H9 (cell line): ENCODE measurements around the gene IL9. TPM values are rescaled to one million over a fixed set of nuclear protein-coding genes. Genes with fewer than 3 reads are reported as not detected.

Experiments used
- DNase-seq: peaks from one replicate; pipeline ENCODE4 v3.0.0-alpha.2; 2017
- H2AFZ ChIP-seq: one replicate; pipeline ENCODE4 v1.6.1; 2013; ENCODE audit warnings: mild to moderate bottlenecking, low read length, control low read depth, moderate library complexity
- H2AK5ac ChIP-seq: 2 replicates; pipeline ENCODE4 v1.6.1; 2013; ENCODE audit warnings: low read length, control low read depth, mixed read lengths; ENCODE audit not compliant: insufficient read length
- H2BK120ac ChIP-seq: one replicate; pipeline ENCODE4 v1.6.1; 2013; ENCODE audit warnings: low read depth, mild to moderate bottlenecking, low read length, control low read depth, inconsistent platforms; ENCODE audit not compliant: poor library complexity, severe bottlenecking
- H2BK12ac ChIP-seq: 2 replicates; pipeline ENCODE4 v1.6.1; 2013; ENCODE audit warnings: low read length, control low read depth, mixed read lengths, low read depth; ENCODE audit not compliant: insufficient read length
- H2BK15ac ChIP-seq: 2 replicates; pipeline ENCODE4 v1.6.1; 2013; ENCODE audit warnings: low read depth, low read length, control low read depth
- H2BK20ac ChIP-seq: one replicate; pipeline ENCODE4 v1.6.1; 2013; ENCODE audit warnings: low read depth, mild to moderate bottlenecking, low read length, control low read depth, inconsistent platforms; ENCODE audit not compliant: poor library complexity, severe bottlenecking
- H2BK5ac ChIP-seq: 2 replicates; pipeline ENCODE4 v1.6.1; 2013; ENCODE audit warnings: low read length, control low read depth, mixed read lengths; ENCODE audit not compliant: insufficient read length
- H3K14ac ChIP-seq: 2 replicates; pipeline ENCODE4 v1.6.1; 2013; ENCODE audit warnings: low read length, control low read depth; ENCODE audit not compliant: insufficient read depth
- H3K18ac ChIP-seq: 2 replicates; pipeline ENCODE4 v1.6.1; 2013; ENCODE audit warnings: low read depth, mild to moderate bottlenecking, mixed read lengths, low read length, control low read depth; ENCODE audit not compliant: insufficient read length
- H3K23ac ChIP-seq: 2 replicates; pipeline ENCODE4 v1.6.1; 2013; ENCODE audit warnings: low read length, control low read depth, mixed read lengths, low read depth; ENCODE audit not compliant: insufficient read length
- H3K23me2 ChIP-seq: 2 replicates; pipeline ENCODE4 v1.6.1; 2013; ENCODE audit warnings: low read depth, mild to moderate bottlenecking, mixed read lengths, low read length, control low read depth; ENCODE audit not compliant: insufficient read length, poor library complexity, severe bottlenecking
- H3K27ac ChIP-seq: 2 replicates; pipeline ENCODE4 v1.5.1; 2013; ENCODE audit warnings: low read length, control low read depth, mixed read lengths, low read depth; ENCODE audit not compliant: insufficient read length
- H3K27me3 ChIP-seq: 2 replicates; pipeline ENCODE4 v1.6.1; 2013; ENCODE audit warnings: low read length, control low read depth, inconsistent platforms; ENCODE audit not compliant: insufficient read depth
- H3K4ac ChIP-seq: 2 replicates; pipeline ENCODE4 v1.6.1; 2013; ENCODE audit warnings: low read depth, mild to moderate bottlenecking, control low read depth, inconsistent platforms, low read length, moderate library complexity
- H3K4me1 ChIP-seq: 2 replicates; pipeline ENCODE4 v1.6.1; 2013; ENCODE audit warnings: low read length, control low read depth, inconsistent platforms; ENCODE audit not compliant: insufficient read depth
- H3K4me2 ChIP-seq: 2 replicates; pipeline ENCODE4 v1.6.1; 2013; ENCODE audit warnings: low read length, control low read depth, mixed read lengths; ENCODE audit not compliant: insufficient read length, insufficient read depth
- H3K56ac ChIP-seq: 2 replicates; pipeline ENCODE4 v1.6.1; 2013; ENCODE audit warnings: low read depth, mild to moderate bottlenecking, mixed read lengths, low read length, control low read depth; ENCODE audit not compliant: insufficient read length
- H3K79me1 ChIP-seq: 2 replicates; pipeline ENCODE4 v1.6.1; 2013; ENCODE audit warnings: low read depth, mild to moderate bottlenecking, moderate library complexity, low read length, control low read depth, inconsistent platforms; ENCODE audit not compliant: insufficient read depth, poor library complexity, severe bottlenecking
- H3K79me2 ChIP-seq: 2 replicates; pipeline ENCODE4 v1.6.1; 2013; ENCODE audit warnings: low read length, control low read depth, inconsistent platforms; ENCODE audit not compliant: insufficient read depth
- H3K9ac ChIP-seq: 2 replicates; pipeline ENCODE4 v1.6.1; 2013; ENCODE audit warnings: low read length, control low read depth, mixed read lengths; ENCODE audit not compliant: insufficient read length; ENCODE audit errors: extremely low read depth
- H3K9me3 ChIP-seq: one replicate; pipeline ENCODE4 v1.6.1; 2013; ENCODE audit warnings: low read depth, low read length, inconsistent platforms; ENCODE audit not compliant: control insufficient read depth
- H3T11ph ChIP-seq: one replicate; pipeline ENCODE4 v1.6.1; 2013; ENCODE audit warnings: mild to moderate bottlenecking, low read length, control low read depth, inconsistent platforms
- H4K20me1 ChIP-seq: one replicate; pipeline ENCODE4 v1.6.1; 2013; ENCODE audit not compliant: control insufficient read depth, insufficient read length, insufficient read depth
- H4K5ac ChIP-seq: 2 replicates; pipeline ENCODE4 v1.6.1; 2013; ENCODE audit warnings: low read depth, mild to moderate bottlenecking, mixed read lengths, low read length, control low read depth; ENCODE audit not compliant: insufficient read length
- H4K8ac ChIP-seq: replicated peaks from 2 replicates; pipeline ENCODE4 v1.6.1; 2013; ENCODE audit warnings: low read length, control low read depth, mixed read lengths, low read depth; ENCODE audit not compliant: insufficient read length
- H4K91ac ChIP-seq: 2 replicates; pipeline ENCODE4 v1.6.1; 2013; ENCODE audit warnings: low read depth, mild to moderate bottlenecking, moderate library complexity, mixed read lengths, low read length, control low read depth; ENCODE audit not compliant: insufficient read length
- H3K27ac Mint-ChIP-seq, 3 experiments: 2 replicates in 2 of 3; 3 replicates in 1 of 3; pipeline ENCODE4 v1.8.0; 2020 to 2021; ENCODE audit warnings: mixed read lengths in 3 of 3, mild to moderate bottlenecking in 1 of 3, moderate library complexity in 1 of 3
- H3K27me3 Mint-ChIP-seq: 2 replicates; pipeline ENCODE4 v1.8.0; 2021; ENCODE audit warnings: low read depth, mild to moderate bottlenecking, moderate library complexity, mixed read lengths
- H3K36me3 Mint-ChIP-seq, 3 experiments: 2 replicates in 2 of 3; 3 replicates in 1 of 3; pipeline ENCODE4 v1.8.0; 2020 to 2021; ENCODE audit warnings: low read depth in 3 of 3, mixed read lengths in 3 of 3; ENCODE audit not compliant: insufficient read depth in 1 of 3
- H3K4me1 Mint-ChIP-seq, 2 experiments: 2 replicates each; pipeline ENCODE4 v1.8.0; 2020; ENCODE audit warnings: mixed read lengths in 2 of 2
- H3K4me3 Mint-ChIP-seq, 2 experiments: 2 replicates in 1 of 2; 3 replicates in 1 of 2; pipeline ENCODE4 v1.8.0; 2020 to 2021; ENCODE audit warnings: mild to moderate bottlenecking in 2 of 2, mixed read lengths in 2 of 2, moderate library complexity in 1 of 2
- H3K9me3 Mint-ChIP-seq, 2 experiments: 2 replicates in 1 of 2; 3 replicates in 1 of 2; pipeline ENCODE4 v1.8.0; 2020; ENCODE audit warnings: mild to moderate bottlenecking in 2 of 2, mixed read lengths in 2 of 2, moderate library complexity in 1 of 2
- CTCF ChIP-seq: fragments of 200-600 bp; sonication (generic); conservative IDR thresholded peaks from 3 replicates; pipeline ENCODE4 v1.8.0; 2021; ENCODE audit warnings: antibody characterized with exemption, mild to moderate bottlenecking
- WGBS: extraction: QIAGEN DNeasy Blood & Tissue Kit; methylation state at CpG from one replicate; pipeline ENCODE4 v1.1.7; 2013; ENCODE audit warnings: missing lambda C conversion rate, low lambda C conversion rate, mixed read lengths; ENCODE audit not compliant: insufficient read length; ENCODE audit errors: extremely low coverage; 5-methylcytosine and 5-hydroxymethylcytosine counted together
- total RNA-seq: library from RNA; stranded (reverse); gene quantifications from 2 replicates; pipeline ENCODE4 v1.2.1, GENCODE V29; 2021

IL9 gene
- total RNA-seq, 1 experiment from 2014 or later = not detected

GRCh38 chr5:135843571-135844337 is 51.9 kb downstream of the IL9 start:
- DNase-seq = no peak

More at GRCh38 chr5:135843571-135844337, 51.9 kb downstream of the IL9 start:
- H3K27me3 Mint-ChIP-seq = peaks cover 35% of the 10 kb centered on the region
- no peak overlapping the region for H2BK120ac ChIP-seq
- no peak overlapping the region for H3K4ac ChIP-seq
- no peak overlapping the region for H2AK5ac ChIP-seq
- H2BK15ac ChIP-seq = no peak overlapping the region
- no peaks in the 10 kb centered on the region for H3K79me1 ChIP-seq
- no peak overlapping the region for H2BK20ac ChIP-seq
- no peak overlapping the region for H3K56ac ChIP-seq
- H3K27me3 ChIP-seq = no peaks in the 10 kb centered on the region
- H4K91ac ChIP-seq = no peak overlapping the region
- peaks cover 0 to 6% (median 5%) of the 10 kb centered on the region in 3 experiments; a peak in 5 of 7 replicates for H3K36me3 Mint-ChIP-seq
- H3K4me1 ChIP-seq = no peaks in the 10 kb centered on the region
- no peak for TF ChIP-seq CTCF
- no peak overlapping the region for H2AFZ ChIP-seq
- H4K20me1 ChIP-seq = no peaks in the 10 kb centered on the region
- H3K18ac ChIP-seq = no peak overlapping the region
- no peaks in the 10 kb centered on the region for H3K79me2 ChIP-seq
- H3K14ac ChIP-seq = peak overlapping the region; percentile 70; the same call in 1 of the 2 replicates
- H3K4me2 ChIP-seq = no peak overlapping the region
- H3K23me2 ChIP-seq = no peaks in the 10 kb centered on the region
- no peak overlapping the region for H2BK5ac ChIP-seq
- H3K27ac Mint-ChIP-seq = no peak overlapping the region
- no peaks in the 10 kb centered on the region for H3K9me3 ChIP-seq
- H3K9me3 Mint-ChIP-seq = peaks cover 12 to 13% of the 10 kb centered on the region in 2 experiments
- H4K8ac ChIP-seq = no peak overlapping the region
- no peak overlapping the region for H3T11ph ChIP-seq
- WGBS = no CpG with 5 or more reads among the region's 6 CpGs
- no peak overlapping the region for H3K4me3 Mint-ChIP-seq
- no peak overlapping the region for H2BK12ac ChIP-seq
- no peak overlapping the region for H3K9ac ChIP-seq
- no peaks in the 10 kb centered on the region for H3K4me1 Mint-ChIP-seq
- H3K23ac ChIP-seq = no peak overlapping the region
- H4K5ac ChIP-seq = no peak overlapping the region
- H3K27ac ChIP-seq = no peak overlapping the region
